ENCODE measurements around the gene MAPKAPK2. TPM values are rescaled to one million over a fixed set of nuclear protein-coding genes. Genes with fewer than 3 reads are reported as not detected.

Gene MAPKAPK2
- total RNA-seq, 1 experiment from 2014 or later, result 67.6 TPM

GRCh38 chr1:206708882-206709281 lies 24.2 kb downstream of the MAPKAPK2 start:
- H3K4me1 ChIP-seq, result peaks cover 59% of the 10 kb centered on the region
- H3K9me3 ChIP-seq (replicated peaks), result no peaks in the 10 kb centered on the region
- peaks cover 3% of the 10 kb centered on the region; the same call in 1 of the 2 replicates for H3K36me3 ChIP-seq
- H3K27me3 ChIP-seq, result no peaks in the 10 kb centered on the region
- no peak overlapping the region for H3K4me3 ChIP-seq
- DNase-seq, result no peak
- no peak overlapping the region for H3K27ac ChIP-seq

- DNase-seq, result no peak
- Histone ChIP-seq H3K36me3 (peaks cover 3% of the 10 kb centered on the region; the same call in 1 of the 2 replicates), H3K4me3 (no peak overlapping the region), H3K9me3 (replicated peaks) (no peaks in the 10 kb centered on the region), H3K27ac (no peak overlapping the region), H3K27me3 (no peaks in the 10 kb centered on the region), H3K4me1 (peaks cover 58% of the 10 kb centered on the region)
Observed at GRCh38 chr1:206709322-206709721, 24.6 kb downstream of the MAPKAPK2 start.

- H3K4me3 ChIP-seq, result no peak overlapping the region
- no peak for DNase-seq
- peaks cover 3% of the 10 kb centered on the region; the same call in 1 of the 2 replicates for H3K36me3 ChIP-seq
- no peaks in the 10 kb centered on the region for H3K27me3 ChIP-seq
- no peak overlapping the region for H3K27ac ChIP-seq
- H3K9me3 ChIP-seq (replicated peaks), result no peaks in the 10 kb centered on the region
- peaks cover 52% of the 10 kb centered on the region for H3K4me1 ChIP-seq
Observed at GRCh38 chr1:206709772-206710459, 25.2 kb downstream of the MAPKAPK2 start.

- DNase-seq, result no peak
- Histone ChIP-seq H3K27ac (no peak overlapping the region), H3K4me1 (peaks cover 50% of the 10 kb centered on the region), H3K4me3 (no peak overlapping the region), H3K27me3 (no peaks in the 10 kb centered on the region), H3K36me3 (peaks cover 3% of the 10 kb centered on the region; the same call in 1 of the 2 replicates), H3K9me3 (replicated peaks) (no peaks in the 10 kb centered on the region)
Observed at GRCh38 chr1:206710460-206710823, 25.7 kb downstream of the MAPKAPK2 start.

GRCh38 chr1:206713070-206713469 lies 28.4 kb downstream of the MAPKAPK2 start:
- Histone ChIP-seq H3K4me3 (no peak overlapping the region), H3K9me3 (replicated peaks) (no peaks in the 10 kb centered on the region), H3K36me3 (peaks cover 3% of the 10 kb centered on the region; the same call in 1 of the 2 replicates), H3K4me1 (peaks cover 30% of the 10 kb centered on the region), H3K27ac (no peak overlapping the region), H3K27me3 (no peaks in the 10 kb centered on the region)
- DNase-seq, result no peak

- Histone ChIP-seq H3K4me1 (peaks cover 22% of the 10 kb centered on the region), H3K4me3 (no peak overlapping the region), H3K27ac (no peak overlapping the region), H3K27me3 (no peaks in the 10 kb centered on the region), H3K9me3 (replicated peaks) (no peaks in the 10 kb centered on the region), H3K36me3 (peaks cover 3% of the 10 kb centered on the region; the same call in 1 of the 2 replicates)
- DNase-seq, result no peak
Observed at GRCh38 chr1:206713910-206714312, 29.2 kb downstream of the MAPKAPK2 start.

- Histone ChIP-seq H3K27ac (no peak overlapping the region), H3K4me1 (peaks cover 18% of the 10 kb centered on the region), H3K4me3 (no peak overlapping the region), H3K27me3 (no peaks in the 10 kb centered on the region), H3K9me3 (replicated peaks) (no peaks in the 10 kb centered on the region), H3K36me3 (peaks cover 3% of the 10 kb centered on the region; the same call in 1 of the 2 replicates)
- DNase-seq, result no peak
Observed at GRCh38 chr1:206714331-206715058, 29.8 kb downstream of the MAPKAPK2 start.

- H3K4me1 ChIP-seq, result peaks cover 12% of the 10 kb centered on the region; the same call in 1 of the 2 replicates
Observed at GRCh38 chr1:206715120-206715519, 30.4 kb downstream of the MAPKAPK2 start.

GRCh38 chr1:206715552-206716158 lies 30.9 kb downstream of the MAPKAPK2 start:
- Histone ChIP-seq H3K27ac (no peak overlapping the region), H3K36me3 (no peaks in the 10 kb centered on the region; the same call in 1 of the 2 replicates), H3K4me3 (no peak overlapping the region), H3K27me3 (no peaks in the 10 kb centered on the region), H3K4me1 (peaks cover 6% of the 10 kb centered on the region; the same call in 1 of the 2 replicates), H3K9me3 (replicated peaks) (no peaks in the 10 kb centered on the region)
- DNase-seq, result no peak

More at GRCh38 chr1:206715120-206715519, 30.4 kb downstream of the MAPKAPK2 start:
- no peak for DNase-seq
- Histone ChIP-seq H3K27ac (no peak overlapping the region), H3K27me3 (no peaks in the 10 kb centered on the region), H3K36me3 (peaks cover 3% of the 10 kb centered on the region; the same call in 1 of the 2 replicates), H3K9me3 (replicated peaks) (no peaks in the 10 kb centered on the region), H3K4me3 (no peak overlapping the region)

- Histone ChIP-seq H3K36me3 (no peaks in the 10 kb centered on the region; the same call in 1 of the 2 replicates), H3K27ac (no peak overlapping the region), H3K4me3 (no peak overlapping the region), H3K9me3 (replicated peaks) (no peaks in the 10 kb centered on the region), H3K4me1 (peaks cover 6% of the 10 kb centered on the region; the same call in 1 of the 2 replicates), H3K27me3 (no peaks in the 10 kb centered on the region)
- DNase-seq, result no peak
Observed at GRCh38 chr1:206716159-206716869, 31.6 kb downstream of the MAPKAPK2 start.

- Histone ChIP-seq H3K36me3 (no peaks in the 10 kb centered on the region; the same call in 1 of the 2 replicates), H3K4me1 (peaks cover 6% of the 10 kb centered on the region; the same call in 1 of the 2 replicates), H3K9me3 (replicated peaks) (no peaks in the 10 kb centered on the region), H3K27me3 (no peaks in the 10 kb centered on the region), H3K4me3 (no peak overlapping the region), H3K27ac (no peak overlapping the region)
- DNase-seq, result no peak
Observed at GRCh38 chr1:206716870-206717673, 32.4 kb downstream of the MAPKAPK2 start.

- no peaks in the 10 kb centered on the region for H3K9me3 ChIP-seq (replicated peaks)
- no peaks in the 10 kb centered on the region; the same call in 1 of the 2 replicates for H3K36me3 ChIP-seq
- peaks cover 9% of the 10 kb centered on the region; the same call in 1 of the 2 replicates for H3K4me1 ChIP-seq
- H3K27me3 ChIP-seq, result no peaks in the 10 kb centered on the region
- no peak for DNase-seq
- no peak overlapping the region for H3K27ac ChIP-seq
- no peak overlapping the region for H3K4me3 ChIP-seq
Observed at GRCh38 chr1:206717674-206717989, 32.9 kb downstream of the MAPKAPK2 start.

- Histone ChIP-seq H3K36me3 (no peaks in the 10 kb centered on the region; the same call in 1 of the 2 replicates), H3K27me3 (no peaks in the 10 kb centered on the region), H3K9me3 (replicated peaks) (no peaks in the 10 kb centered on the region), H3K27ac (no peak overlapping the region), H3K4me3 (no peak overlapping the region), H3K4me1 (peaks cover 16% of the 10 kb centered on the region; the same call in 1 of the 2 replicates)
- no peak for DNase-seq
Observed at GRCh38 chr1:206719169-206719839, 34.6 kb downstream of the MAPKAPK2 start.
